ENCODE data around the gene PAQR5. TPM values are rescaled to one million over a fixed set of nuclear protein-coding genes. Genes with fewer than 3 reads are reported as not detected.

Gene PAQR5
- total and polyA plus RNA-seq, 9 of the 15 experiments (the other 6 are each of a cell fraction or from before 2014, with no cell fraction given), result 0.04 to 0.08 TPM; not detected in 7

GRCh38 chr15:69272891-69273290, 25.8 kb upstream of the PAQR5 start:
- H3K9ac ChIP-seq (ENCODE audit: insufficient read depth in 1 of 2, low read depth in 2 of 2, low read length in 2 of 2), result no peak overlapping the region
- WGBS (ENCODE audit: insufficient coverage, low coverage, missing lambda C conversion rate), result 9% methylated on average over 5 of the region's 6 CpGs
- no peak for TF ChIP-seq ZNF75A (CRISPR knock-in tag; IDR thresholded peaks at IDR 0.05)
- no peak for TF ChIP-seq ZHX1 (conservative IDR thresholded peaks at IDR 0.05; ENCODE audit: low read length)
- TF ChIP-seq HNRNPL (IDR thresholded peaks at IDR 0.05; ENCODE audit: low read depth, low read length), result no peak
- no peak for TF ChIP-seq FOXM1 (IDR thresholded peaks at IDR 0.05; ENCODE audit: low read depth)
- no peak for TF ChIP-seq FOXM1 (CRISPR knock-in tag; IDR thresholded peaks at IDR 0.05; ENCODE audit: low read depth)
- TF ChIP-seq ZBTB2 (IDR thresholded peaks at IDR 0.05), result no peak
- TF ChIP-seq SIN3B (IDR thresholded peaks at IDR 0.05; ENCODE audit: low read depth), result no peak
- TF ChIP-seq PURB (CRISPR knock-in tag; IDR thresholded peaks at IDR 0.05; ENCODE audit: low read depth), result no peak
- no peak for TF ChIP-seq ZBTB11 (CRISPR knock-in tag; IDR thresholded peaks at IDR 0.05)
- TF ChIP-seq POLR2A (conservative IDR thresholded peaks at IDR 0.05), result no peak
- TF ChIP-seq GTF2E2 (tag; IDR thresholded peaks at IDR 0.05), result no peak
- no peak for TF ChIP-seq HDAC8 (tag; IDR thresholded peaks at IDR 0.05)
- no peak for TF ChIP-seq ZNF175 (CRISPR knock-in tag; IDR thresholded peaks at IDR 0.05; ENCODE audit: low read depth)
- no peak for TF ChIP-seq ZNF408 (CRISPR knock-in tag; IDR thresholded peaks at IDR 0.05; ENCODE audit: low read depth)
- no peak for TF ChIP-seq PHF21A (IDR thresholded peaks at IDR 0.05; ENCODE audit: borderline replicate concordance, low read depth)
- no peak for TF ChIP-seq KAT2B (IDR thresholded peaks at IDR 0.05; ENCODE audit: low read depth, low read length)
- no peak for TF ChIP-seq FOXA1 (IDR thresholded peaks at IDR 0.05; ENCODE audit: borderline replicate concordance)

More at GRCh38 chr15:69272891-69273290, 25.8 kb upstream of the PAQR5 start:
- Histone ChIP-seq H3K27me3 (ENCODE audit: control insufficient read depth in 2 of 2, insufficient read depth in 2 of 2, low read length in 2 of 2) (peaks cover 17 to 36% of the 10 kb centered on the region in 2 experiments), H3K4me3 (no peak overlapping the region), H3K9me1 (ENCODE audit: control insufficient read depth, insufficient read depth, low read length) (no peaks in the 10 kb centered on the region), H3K79me2 (ENCODE audit: control insufficient read depth, insufficient read depth, low read length) (no peaks in the 10 kb centered on the region), H3K4me2 (ENCODE audit: insufficient read depth, low read length) (no peak overlapping the region), H3K4me1 (replicated peaks in 1 of 2; ENCODE audit: control insufficient read depth in 2 of 2, insufficient read depth in 2 of 2, low read length in 2 of 2) (no peaks in the 10 kb centered on the region), H2AFZ (ENCODE audit: low read depth, low read length) (no peak overlapping the region), H3K27ac (ENCODE audit: extremely low read depth, low read depth, low read length) (no peak overlapping the region), H3K9me3 (replicated peaks; ENCODE audit: control insufficient read depth, insufficient read depth, low read depth, low read length) (no peaks in the 10 kb centered on the region), H3K36me3 (ENCODE audit: control insufficient read depth, insufficient read depth, low read length) (no peaks in the 10 kb centered on the region), H4K20me1 (replicated peaks; ENCODE audit: control insufficient read depth, insufficient read depth, low read length) (no peaks in the 10 kb centered on the region)
- ChIA-PET POLR2A (interaction anchor here (0.6 kb wide), 1 partner anchor 282 kb away, joined by 3 read pairs; no protein-coding TSS in a partner anchor), CTCF (ENCODE audit: low intra/inter-chr PET ratio) (no interaction called here)
- intact Hi-C loops (cut with micrococcal nuclease) (no loop called here), in situ Hi-C loops (cut with MboI) (no loop called here)
- BruUV-seq (replicated peaks), result no TSS peak
- FAIRE-seq, result no peak
- ATAC-seq, result no peak
- DNase-seq (ENCODE audit: extremely low read depth in 1 of 4, low spot score in 3 of 4), result no peak
